Hepatocyte (in vitro differentiated cells): Measurements from ENCODE around the gene GTF2F1. TPM values are rescaled to one million over a fixed set of nuclear protein-coding genes. Genes with fewer than 3 reads are reported as not detected.
"Not testable (repeated sequence)": the region's sequence is repeated elsewhere in the genome, so short reads cannot be mapped to it uniquely, and the experiment has no call there.

Source experiments
- DNase-seq: peaks from one replicate; pipeline ENCODE4 v3.0.0-alpha.2; 2016; ENCODE audit warnings: low spot score
- H2AFZ ChIP-seq: fragments of 200-600 bp; sonication (generic); 2 replicates; pipeline ENCODE4 v1.6.0; 2016; ENCODE audit warnings: antibody characterized with exemption, mild to moderate bottlenecking
- H3K27ac ChIP-seq: fragments of 200-600 bp; sonication (generic); 2 replicates; pipeline ENCODE4 v1.5.1; 2016; ENCODE audit warnings: mild to moderate bottlenecking
- H3K27me3 ChIP-seq: fragments of 200-600 bp; sonication (generic); 2 replicates; pipeline ENCODE4 v1.6.1; 2016
- H3K36me3 ChIP-seq: fragments of 200-600 bp; sonication (generic); replicated peaks from 2 replicates; pipeline ENCODE4 v1.5.1; 2016; ENCODE audit warnings: low read depth; ENCODE audit not compliant: insufficient read depth
- H3K4me1 ChIP-seq: fragments of 200-600 bp; sonication (generic); 2 replicates; pipeline ENCODE4 v1.5.1; 2016; ENCODE audit warnings: mild to moderate bottlenecking, moderate library complexity; ENCODE audit not compliant: insufficient read depth
- H3K4me2 ChIP-seq: fragments of 200-600 bp; sonication (generic); 2 replicates; pipeline ENCODE4 v1.6.0; 2016
- H3K4me3 ChIP-seq: fragments of 200-600 bp; sonication (generic); 2 replicates; pipeline ENCODE4 v1.5.1; 2016; ENCODE audit warnings: mild to moderate bottlenecking
- H3K79me2 ChIP-seq: fragments of 200-600 bp; sonication (generic); 2 replicates; pipeline ENCODE4 v1.6.0; 2017; ENCODE audit warnings: mild to moderate bottlenecking
- H3K9me2 ChIP-seq: fragments of 200-600 bp; sonication (generic); replicated peaks from 2 replicates; pipeline ENCODE4 v1.6.0; 2017; ENCODE audit warnings: mild to moderate bottlenecking; ENCODE audit not compliant: insufficient read depth
- H3K9me3 ChIP-seq: fragments of 200-600 bp; sonication (generic); 2 replicates; pipeline ENCODE4 v1.5.1; 2016; ENCODE audit warnings: low read depth, mild to moderate bottlenecking
- H4K20me1 ChIP-seq: fragments of 200-600 bp; sonication (generic); 2 replicates; pipeline ENCODE4 v1.6.0; 2016; ENCODE audit warnings: mild to moderate bottlenecking; ENCODE audit not compliant: insufficient read depth, poor library complexity, severe bottlenecking
- CTCF ChIP-seq: fragments of 200-600 bp; sonication (generic); IDR thresholded peaks from 2 replicates; pipeline ENCODE4 v1.5.1; 2016; ENCODE audit warnings: antibody characterized with exemption, mild to moderate bottlenecking; ENCODE audit not compliant: poor library complexity
- EZH2 ChIP-seq: fragments of 200-600 bp; sonication (generic); IDR thresholded peaks from 2 replicates; pipeline ENCODE4 v1.6.1; 2016; ENCODE audit warnings: antibody characterized with exemption, mild to moderate bottlenecking, borderline replicate concordance
- EZH2phosphoT487 ChIP-seq: fragments of 200-600 bp; sonication (generic); IDR thresholded peaks from one replicate; pipeline ENCODE4 v1.6.1; 2018; ENCODE audit warnings: antibody characterized with exemption, mild to moderate bottlenecking, low read depth, moderate library complexity; ENCODE audit not compliant: unreplicated experiment, severe bottlenecking
- WGBS: methylation state at CpG from one replicate; pipeline ENCODE4 v1.1.6; 2016; ENCODE audit warnings: low lambda C conversion rate; ENCODE audit errors: missing lambda C conversion rate; 5-methylcytosine and 5-hydroxymethylcytosine counted together
- polyA plus RNA-seq: library from polyadenylated mRNA; unstranded; fragments of >200 nt; fragmentation: Nextera tagmentation; extraction: Ambion mirVana; gene quantifications from 2 replicates; pipeline ENCODE4 v1.2.1, GENCODE V29; 2016
- total RNA-seq: library from RNA; depleted of rRNA; stranded (reverse); fragments of >200 nt; gene quantifications from 2 replicates; pipeline ENCODE4 v1.2.3, GENCODE V29; 2014

The GTF2F1 gene
- total and polyA plus RNA-seq, 2 experiments from 2014 or later, result 44.6 to 47.5 TPM

- no peak for DNase-seq
- TF ChIP-seq EZH2, result no peak
- TF ChIP-seq EZH2phosphoT487, result no peak
- TF ChIP-seq CTCF, result no peak
- Histone ChIP-seq H3K4me2 (no peak overlapping the region), H3K36me3 (no peaks in the 10 kb centered on the region), H3K4me3 (no peak overlapping the region), H2AFZ (no peak overlapping the region), H3K9me2 (no peaks in the 10 kb centered on the region), H3K79me2 (peaks cover 13% of the 10 kb centered on the region), H3K9me3 (no peaks in the 10 kb centered on the region), H4K20me1 (no peaks in the 10 kb centered on the region), H3K27me3 (no peaks in the 10 kb centered on the region), H3K4me1 (peaks cover 6% of the 10 kb centered on the region), H3K27ac (no peak overlapping the region)
- WGBS, result 87% methylated on average over 5 of the region's 5 CpGs
Observed at GRCh38 chr19:6359568-6360341, 33.2 kb downstream of the GTF2F1 start.

GRCh38 chr19:6358003-6358402 lies 35.0 kb downstream of the GTF2F1 start:
- Histone ChIP-seq H3K9me2 (no peaks in the 10 kb centered on the region), H3K4me2 (no peak overlapping the region)

GRCh38 chr19:6357174-6357573 lies 35.8 kb downstream of the GTF2F1 start:
- peaks cover under 1% of the 10 kb centered on the region for H3K4me1 ChIP-seq
- TF ChIP-seq EZH2, result no peak
- whole genome bisulfite sequencing, result 83% methylated on average over 14 of the region's 14 CpGs
- DNase-seq, result no peak
- no peaks in the 10 kb centered on the region for H3K9me3 ChIP-seq
- H3K79me2 ChIP-seq, result peaks cover 2% of the 10 kb centered on the region
- H3K9me2 ChIP-seq, result no peaks in the 10 kb centered on the region
- H3K27ac ChIP-seq, result no peak overlapping the region
- no peaks in the 10 kb centered on the region for H3K27me3 ChIP-seq
- no peak overlapping the region for H3K4me2 ChIP-seq
- H3K4me3 ChIP-seq, result no peak overlapping the region
- H4K20me1 ChIP-seq, result no peaks in the 10 kb centered on the region
- H3K36me3 ChIP-seq, result no peaks in the 10 kb centered on the region
- H2AFZ ChIP-seq, result no peak overlapping the region

More at GRCh38 chr19:6358003-6358402, 35.0 kb downstream of the GTF2F1 start:
- H4K20me1 ChIP-seq, result no peaks in the 10 kb centered on the region
- H3K27ac ChIP-seq, result no peak overlapping the region
- no peak overlapping the region for H3K4me3 ChIP-seq
- no peak overlapping the region for H2AFZ ChIP-seq
- H3K27me3 ChIP-seq, result no peaks in the 10 kb centered on the region
- H3K79me2 ChIP-seq, result peaks cover 9% of the 10 kb centered on the region
- 56% methylated on average over 9 of the region's 9 CpGs for WGBS
- H3K9me3 ChIP-seq, result no peaks in the 10 kb centered on the region
- H3K4me1 ChIP-seq, result peaks cover 6% of the 10 kb centered on the region
- no peak for DNase-seq
- H3K36me3 ChIP-seq, result no peaks in the 10 kb centered on the region
- TF ChIP-seq EZH2, result no peak
- no peak for TF ChIP-seq CTCF
- no peak for TF ChIP-seq EZH2phosphoT487

GRCh38 chr19:6355321-6356040 lies 37.5 kb downstream of the GTF2F1 start:
- H3K9me3 ChIP-seq, H2AFZ ChIP-seq, H3K4me2 ChIP-seq, DNase-seq, H3K27me3 ChIP-seq, H3K9me2 ChIP-seq, H3K79me2 ChIP-seq, H3K27ac ChIP-seq, H4K20me1 ChIP-seq, H3K4me1 ChIP-seq, H3K4me3 ChIP-seq, H3K36me3 ChIP-seq: not testable (repeated sequence)
- 92% methylated on average over 4 of the region's 46 CpGs for WGBS
